ENCODE measurements around the gene FAM217A. TPM values are rescaled to one million over a fixed set of nuclear protein-coding genes. Genes with fewer than 3 reads are reported as not detected.

Gene FAM217A
- total and polyA plus RNA-seq, 10 of the 15 experiments (the other 5 are each of a cell fraction or from before 2014, with no cell fraction given): 0.09 to 0.11 TPM; not detected in 8

DNA sequence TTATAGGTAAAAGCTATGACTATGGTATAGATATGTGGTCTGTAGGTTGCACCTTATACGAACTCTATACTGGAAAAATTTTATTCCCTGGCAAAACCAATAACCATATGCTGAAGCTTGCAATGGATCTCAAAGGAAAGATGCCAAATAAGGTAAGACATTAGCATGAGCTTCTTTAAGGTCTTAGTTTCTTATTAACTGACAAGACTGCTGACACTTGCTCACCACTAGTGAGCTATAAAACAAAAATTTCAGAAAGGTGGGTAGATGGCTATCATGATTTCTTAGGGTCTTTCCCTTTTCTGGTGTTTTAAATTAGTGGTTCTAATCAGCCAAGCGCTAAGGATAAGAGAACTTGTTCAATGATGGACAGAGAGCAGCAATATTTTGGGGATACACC, 21.9 kb downstream of the FAM217A start:
- Histone ChIP-seq H3K27ac (ENCODE audit: control insufficient read depth, insufficient read depth) (no peak overlapping the region), H3K9me3 (replicated peaks; ENCODE audit: control insufficient read depth, insufficient read depth, low read length) (no peaks in the 10 kb centered on the region), H3K9ac (ENCODE audit: control insufficient read depth, insufficient read depth, low read length) (no peak overlapping the region), H3K4me3 (no peak overlapping the region), H3K4me1 (ENCODE audit: control insufficient read depth, insufficient read depth, low read length) (no peaks in the 10 kb centered on the region), H3K36me3 (ENCODE audit: control insufficient read depth in 2 of 2, insufficient read depth in 2 of 2, low read length in 1 of 2) (peaks cover 5 to 53% of the 10 kb centered on the region in 2 experiments), H3K4me2 (ENCODE audit: control insufficient read depth, insufficient read depth) (no peak overlapping the region), H4K20me1 (ENCODE audit: control insufficient read depth, insufficient read depth) (no peaks in the 10 kb centered on the region), H3K27me3 (replicated peaks in 1 of 2; ENCODE audit: control insufficient read depth in 2 of 2, insufficient read depth in 2 of 2, low read length in 1 of 2) (no peaks in the 10 kb centered on the region), H2AFZ (ENCODE audit: control insufficient read depth, low read depth, low read length) (no peak overlapping the region), H3K79me2 (ENCODE audit: control insufficient read depth, insufficient read depth, low read length) (no peaks in the 10 kb centered on the region; the same call in 1 of the 2 replicates)
- CTCF ChIA-PET: interaction anchor here (0.6 to 6.5 kb wide), 5 partner anchors 9 to 946 kb away, joined by 3 to 55 read pairs (median 5); no protein-coding TSS in a partner anchor
- DNase-seq (ENCODE audit: low read depth, low spot score) (no peak), ATAC-seq (no peak), FAIRE-seq (no peak)
- in situ Hi-C loops (cut with MboI): no loop called here
- POLR2A ChIA-PET: interaction anchor here (0.5 to 0.6 kb wide), 2 partner anchors 512 to 887 kb away, joined by 3 to 4 read pairs; no protein-coding TSS in a partner anchor
- no TSS peak for BruUV-seq (replicated peaks)
- WGBS (ENCODE audit: insufficient coverage, insufficient replicate concordance, low lambda C conversion rate, missing lambda C conversion rate): 97% methylated on average over 2 of the region's 2 CpGs
- SMC1A ChIA-PET (ENCODE audit: uncharacterized antibody, unreplicated experiment): interaction anchor here (0.9 to 2.1 kb wide), 6 partner anchors 9 to 99 kb away, joined by 3 to 7 read pairs (median 5); a partner anchor contains a TSS
- TF ChIP-seq IKZF2 (IDR thresholded peaks at IDR 0.05): no peak
- no peak for TF ChIP-seq CREB1 (IDR thresholded peaks at IDR 0.05; ENCODE audit: low read depth)
- RAD21 ChIA-PET (ENCODE audit: unreplicated experiment): no interaction called here
- intact Hi-C loops (cut with micrococcal nuclease; ENCODE audit: unreplicated experiment): no loop called here

DNA sequence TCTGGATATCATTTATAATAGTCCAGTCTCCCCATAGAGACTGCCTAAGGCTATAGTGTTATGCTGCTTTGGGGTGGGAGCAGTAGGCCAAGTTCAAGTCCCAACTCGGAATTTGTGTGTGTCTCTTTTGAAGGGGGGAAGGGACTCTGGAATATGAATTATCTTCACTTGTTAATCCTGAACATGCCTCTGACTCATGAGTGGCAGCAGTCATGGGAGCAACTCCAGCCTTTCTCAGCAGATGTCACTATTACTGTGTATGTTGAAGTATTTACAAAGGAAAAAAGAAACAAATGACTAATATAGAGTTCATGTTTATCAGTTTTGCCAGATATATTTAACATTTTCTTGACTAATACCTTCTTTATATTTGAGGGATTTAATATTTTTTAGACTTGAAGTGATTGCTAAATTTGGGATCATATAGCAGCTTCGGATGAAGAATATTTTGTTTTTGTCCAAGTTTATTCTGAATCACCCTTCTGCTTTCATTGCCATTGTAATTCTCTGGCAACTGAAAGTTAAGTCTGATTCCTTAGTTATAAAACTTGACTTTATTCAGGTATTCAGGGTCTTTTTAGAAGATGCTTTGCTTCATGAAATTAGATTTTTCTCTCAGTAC, 23.4 kb downstream of the FAM217A start:
- H3K9me3 ChIP-seq (replicated peaks; ENCODE audit: control insufficient read depth, insufficient read depth, low read length): no peaks in the 10 kb centered on the region
- ChIA-PET POLR2A (no interaction called here), SMC1A (ENCODE audit: uncharacterized antibody, unreplicated experiment) (interaction anchor here (0.8 to 2.8 kb wide), 8 partner anchors 16 to 155 kb away, joined by 3 to 22 read pairs (median 4); no protein-coding TSS in a partner anchor), RAD21 (ENCODE audit: unreplicated experiment) (interaction anchor here (0.6 to 2.9 kb wide), 5 partner anchors 80 to 155 kb away, joined by 3 to 17 read pairs (median 4); partner anchors contain the start of gene ECI2), CTCF (interaction anchor here (0.7 to 6.5 kb wide), 12 partner anchors 8 to 154 kb away, joined by 3 to 55 read pairs (median 4); partner anchors contain the start of genes ECI2 and FAM217A)
- H2AFZ ChIP-seq (ENCODE audit: control insufficient read depth, low read depth, low read length): no peak overlapping the region
- H4K20me1 ChIP-seq (ENCODE audit: control insufficient read depth, insufficient read depth): no peaks in the 10 kb centered on the region
- ATAC-seq (no peak), DNase-seq (ENCODE audit: low read depth, low spot score) (no peak), FAIRE-seq (no peak)
- intact Hi-C loops (cut with micrococcal nuclease; ENCODE audit: unreplicated experiment) (no loop called here), in situ Hi-C loops (cut with MboI) (no loop called here)
- no TSS peak for BruUV-seq (replicated peaks)
- 67% methylated on average over 2 of the region's 2 CpGs for WGBS (ENCODE audit: insufficient coverage, insufficient replicate concordance, low lambda C conversion rate, missing lambda C conversion rate)
- H3K36me3 ChIP-seq (ENCODE audit: control insufficient read depth in 2 of 2, insufficient read depth in 2 of 2, low read length in 1 of 2): peaks cover 2 to 53% of the 10 kb centered on the region in 2 experiments
- H3K4me2 ChIP-seq (ENCODE audit: control insufficient read depth, insufficient read depth): no peak overlapping the region
- H3K79me2 ChIP-seq (ENCODE audit: control insufficient read depth, insufficient read depth, low read length): no peaks in the 10 kb centered on the region; the same call in 1 of the 2 replicates
- H3K9ac ChIP-seq (ENCODE audit: control insufficient read depth, insufficient read depth, low read length): no peak overlapping the region
- H3K4me1 ChIP-seq (ENCODE audit: control insufficient read depth, insufficient read depth, low read length): no peaks in the 10 kb centered on the region
- no peaks in the 10 kb centered on the region for H3K27me3 ChIP-seq (replicated peaks in 1 of 2; ENCODE audit: control insufficient read depth in 2 of 2, insufficient read depth in 2 of 2, low read length in 1 of 2)
- H3K4me3 ChIP-seq: no peak overlapping the region
- H3K27ac ChIP-seq (ENCODE audit: control insufficient read depth, insufficient read depth): no peak overlapping the region
- TF ChIP-seq CTCF (IDR thresholded peaks at IDR 0.05 in 2 of 3, conservative IDR thresholded peaks at IDR 0.05 in 1 of 3; ENCODE audit: control insufficient read depth in 2 of 3, extremely low read depth in 1 of 3, insufficient read depth in 1 of 3, low read depth in 3 of 3, low read length in 3 of 3) (peak in 2 of 3 experiments; percentile 19 to 33; a peak in 1 of 6 replicates), JUNB (IDR thresholded peaks at IDR 0.05) (no peak), CBFB (IDR thresholded peaks at IDR 0.05; ENCODE audit: low read depth) (no peak), RAD21 (IDR thresholded peaks at IDR 0.05; ENCODE audit: insufficient read depth, low read depth, low read length) (peak; percentile 25; the same call in 1 of the 2 replicates), IRF3 (IDR thresholded peaks at IDR 0.05) (no peak), RFX5 (IDR thresholded peaks at IDR 0.05; ENCODE audit: low read depth, low read length) (no peak), POLR2AphosphoS5 (IDR thresholded peaks at IDR 0.05; ENCODE audit: low read length) (no peak), NR2C1 (IDR thresholded peaks at IDR 0.05) (no peak), RB1 (IDR thresholded peaks at IDR 0.05; ENCODE audit: borderline replicate concordance) (no peak), SMARCA5 (IDR thresholded peaks at IDR 0.05) (no peak), SP1 (IDR thresholded peaks at IDR 0.05; ENCODE audit: low read depth, low read length) (no peak), ZNF24 (IDR thresholded peaks at IDR 0.05) (no peak), ETV6 (conservative IDR thresholded peaks at IDR 0.05 in 1 of 2, IDR thresholded peaks at IDR 0.05 in 1 of 2; ENCODE audit: borderline replicate concordance in 1 of 2, low read depth in 1 of 2) (no peak)

All from GM12878 (cell line).